ENCODE data around the gene MYH6.
"Not testable (repeated sequence)": the region's sequence is repeated elsewhere in the genome, so short reads cannot be mapped to it uniquely, and the experiment has no call there.

Gene MYH6

DNA sequence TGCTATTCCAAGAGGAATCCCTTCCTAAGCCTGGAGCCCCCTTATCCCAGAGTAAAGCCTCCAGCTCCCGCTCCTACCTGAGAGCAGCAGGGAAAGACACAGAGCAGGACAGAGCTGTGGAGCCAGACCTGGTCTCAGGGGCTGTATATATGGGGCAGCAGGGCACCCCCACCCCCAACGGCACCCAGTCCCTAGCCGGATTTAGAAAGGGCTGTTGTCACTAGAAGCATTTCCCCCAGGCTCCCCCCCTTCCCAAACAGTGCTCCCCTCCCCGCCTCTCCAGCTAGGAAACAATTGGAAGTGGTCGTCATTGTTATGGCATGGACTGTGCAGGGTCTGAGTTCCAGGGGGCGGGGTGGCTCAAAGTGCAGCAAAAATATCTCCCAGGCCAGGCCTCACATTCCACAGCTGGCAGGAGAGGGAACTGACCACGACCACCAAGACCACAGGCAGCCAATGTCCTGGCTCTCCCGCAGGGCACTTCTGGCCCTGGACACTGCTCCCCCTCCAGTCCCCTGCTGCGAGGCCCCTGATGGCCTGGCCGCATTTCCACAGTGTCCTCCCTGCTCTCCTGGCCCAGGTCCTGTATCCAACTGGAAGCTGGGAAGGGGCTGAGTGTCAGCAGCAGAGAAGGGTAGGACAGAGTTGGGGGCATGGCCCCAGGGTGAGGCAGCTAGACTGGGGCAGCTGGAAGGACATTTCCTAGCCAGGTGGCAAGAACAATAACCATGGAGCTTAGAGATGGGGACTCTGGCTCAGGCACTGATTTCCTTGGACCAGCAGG is 27.7 kb upstream of the MYH6 start, which contains the start of gene MYH7:
Gene MYH7, minus strand, starts transcription at position 118 of the 784 bp plus-strand sequence. CDS start 1,928 bp downstream, outside the sequence.
- no peak for FAIRE-seq

GRCh38 chr14:23434488-23435222 is 26.6 kb upstream of the MYH6 start:
- FAIRE-seq, result no peak

DNA sequence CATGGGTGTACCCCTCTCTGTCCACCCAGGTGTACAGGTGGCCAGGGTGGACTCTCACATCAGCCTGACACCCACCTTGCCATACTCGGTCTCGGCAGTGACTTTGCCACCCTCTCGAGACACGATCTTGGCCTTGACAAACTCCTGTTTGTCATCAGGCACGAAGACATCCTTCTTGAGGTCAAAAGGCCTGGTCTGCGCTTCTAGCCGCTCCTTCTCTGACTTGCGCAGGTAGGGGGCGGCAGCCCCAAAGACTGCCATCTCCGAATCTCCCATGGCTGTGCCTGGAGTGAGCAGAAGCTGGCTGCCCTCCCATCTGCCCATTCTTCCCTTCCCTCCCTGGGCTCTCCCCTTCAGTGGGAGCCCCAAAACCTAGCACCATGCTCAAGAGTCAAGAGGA is 25.4 kb upstream of the MYH6 start:
- FAIRE-seq, result no peak

GRCh38 chr14:23432946-23433345 is 24.9 kb upstream of the MYH6 start:
- FAIRE-seq, result no peak

DNA sequence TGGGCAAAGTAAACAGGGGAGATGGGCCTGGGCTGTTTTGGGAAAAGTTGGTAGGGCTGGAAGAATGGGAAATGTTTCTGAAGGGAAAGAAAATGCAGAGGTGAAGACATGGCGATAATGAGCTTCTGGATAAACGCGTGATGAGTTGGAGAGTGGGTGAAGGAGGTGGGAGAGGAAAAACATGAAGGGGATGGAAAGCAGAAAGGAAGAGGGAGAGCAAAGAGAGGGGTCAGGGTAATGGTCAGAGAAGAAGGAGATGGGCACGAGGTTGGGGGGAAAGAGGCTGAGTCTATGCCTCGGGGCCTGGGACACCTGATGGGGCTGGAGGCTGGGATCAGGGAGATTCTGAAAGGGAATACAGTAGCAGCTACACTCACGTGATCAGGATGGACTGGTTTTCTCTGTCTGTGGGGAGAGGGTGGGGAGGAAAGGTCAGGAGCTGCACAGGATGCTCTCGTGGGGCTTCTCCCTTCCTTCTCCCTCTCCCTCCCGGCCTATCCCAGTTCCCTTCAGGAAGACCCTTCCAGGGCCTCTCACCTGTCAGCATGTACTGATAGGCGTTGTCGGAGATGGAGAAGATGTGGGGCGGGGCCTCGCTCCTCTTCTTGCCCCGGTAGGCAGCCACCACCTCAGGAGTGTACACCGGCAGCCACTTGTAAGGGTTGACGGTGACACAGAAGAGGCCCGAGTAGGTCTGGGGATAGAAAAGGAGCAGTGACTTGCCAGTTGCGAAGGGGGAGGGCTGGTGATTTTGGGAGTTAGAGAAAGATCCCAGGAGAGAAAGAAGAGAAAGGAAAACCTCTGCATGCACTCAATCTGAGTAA is 24.2 kb upstream of the MYH6 start:
- no peak for FAIRE-seq

DNA sequence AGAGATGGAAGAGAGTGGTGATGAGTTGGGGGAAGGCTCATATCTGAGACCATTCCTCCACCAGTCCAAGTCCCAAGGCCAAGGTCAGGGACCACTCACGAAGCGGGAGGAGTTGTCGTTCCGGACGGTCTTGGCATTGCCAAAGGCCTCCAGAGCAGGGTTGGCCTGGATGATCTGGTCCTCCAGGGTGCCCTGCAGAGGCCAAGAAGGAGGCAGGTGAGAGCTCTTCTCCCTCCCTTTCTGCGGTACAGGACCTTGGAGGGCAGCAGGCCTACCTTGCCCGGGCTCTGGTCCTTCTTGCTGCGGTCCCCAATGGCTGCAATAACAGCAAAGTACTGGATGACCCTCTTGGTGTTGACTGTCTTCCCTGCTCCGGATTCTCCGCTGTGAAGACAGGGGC is 23.4 kb upstream of the MYH6 start:
- no peak for FAIRE-seq

- FAIRE-seq, result no peak
Measured at GRCh38 chr14:23430723-23431085, 22.6 kb upstream of the MYH6 start.

GRCh38 chr14:23430016-23430722 is 22.1 kb upstream of the MYH6 start:
- no peak for FAIRE-seq

- no peak for FAIRE-seq
Measured at GRCh38 chr14:23428686-23429495, 20.8 kb upstream of the MYH6 start.

- FAIRE-seq, result not testable (repeated sequence)
Measured at GRCh38 chr14:23425798-23426197, 17.7 kb upstream of the MYH6 start.

DNA sequence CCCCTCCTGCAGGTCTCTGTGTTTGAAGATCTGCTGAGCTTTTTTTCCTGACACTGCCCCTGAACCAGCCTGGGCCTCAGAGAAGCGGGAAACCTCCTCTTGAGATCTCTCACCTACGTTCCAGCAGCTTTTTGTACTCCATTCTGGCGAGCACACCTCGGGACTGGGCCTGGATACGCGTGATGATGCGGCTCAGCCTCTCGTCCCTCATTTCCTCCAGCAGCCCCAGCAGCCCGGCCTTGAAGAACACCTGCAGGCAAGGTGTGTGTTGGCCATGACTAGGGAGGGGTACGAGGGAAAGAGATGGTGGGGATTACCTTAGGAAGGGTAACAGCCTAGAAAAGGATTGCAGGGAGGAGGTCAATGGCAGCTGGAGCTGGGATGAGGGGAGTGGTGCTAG is 17.1 kb upstream of the MYH6 start:
- no peak for FAIRE-seq

DNA sequence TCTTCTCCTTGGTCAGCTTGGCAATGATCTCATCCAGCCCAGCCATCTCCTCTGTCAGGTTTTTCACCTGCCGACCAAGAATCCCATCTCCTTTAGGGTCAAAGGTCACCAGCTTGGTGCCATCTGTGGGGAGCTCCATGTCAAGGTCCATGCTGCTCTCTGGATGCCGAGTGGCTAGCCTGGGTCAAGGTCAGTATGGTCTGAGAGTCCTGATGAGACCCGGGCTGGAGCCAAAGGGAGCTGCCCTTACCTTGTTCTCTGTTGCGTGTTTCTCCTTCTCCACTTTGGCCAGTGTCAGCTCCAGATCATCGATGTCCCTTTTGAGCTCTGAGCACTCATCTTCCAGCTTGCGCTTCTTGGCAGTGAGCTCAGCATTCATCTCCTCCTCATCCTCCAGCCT is 15.6 kb upstream of the MYH6 start:
- FAIRE-seq, result no peak

DNA sequence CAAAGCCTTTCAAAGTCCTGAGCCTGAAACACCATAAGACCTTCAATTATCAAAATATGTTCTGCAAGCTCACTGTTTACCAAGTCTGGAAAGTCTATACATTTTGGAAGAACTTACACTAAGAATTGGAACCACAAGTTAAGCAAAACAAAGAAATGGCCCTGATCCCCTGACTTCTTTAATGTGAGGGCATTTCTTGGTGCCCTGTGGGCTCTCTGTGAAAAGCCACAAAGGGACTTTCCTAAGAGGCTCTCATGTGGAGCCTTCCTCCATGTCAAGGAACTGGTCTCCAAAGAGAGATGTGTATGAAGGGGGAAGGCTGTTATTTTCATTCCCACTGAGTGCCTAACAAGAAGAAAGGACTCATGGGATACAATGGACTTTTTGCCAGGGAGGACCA is 13.5 kb upstream of the MYH6 start:
- FAIRE-seq, result no peak

DNA sequence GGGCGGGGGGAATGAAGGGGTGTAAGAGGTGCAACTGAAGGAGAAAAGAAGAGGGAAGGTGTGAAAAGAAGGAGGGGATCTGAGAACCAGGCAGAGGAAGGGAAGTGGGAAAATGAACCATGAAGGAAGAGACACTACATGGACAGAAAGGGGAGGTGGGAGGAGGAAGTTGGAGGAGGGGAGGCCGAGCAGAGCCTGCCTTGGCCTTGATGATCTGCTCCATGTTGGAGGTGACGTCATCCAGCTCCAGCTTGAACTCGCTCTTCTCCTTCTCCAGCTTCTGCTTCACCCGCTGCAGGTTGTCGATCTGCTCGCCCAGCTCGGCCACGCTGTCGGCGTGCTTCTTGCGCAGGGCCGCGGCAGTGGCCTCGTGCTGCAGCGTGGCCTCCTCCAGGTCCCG is 11.6 kb upstream of the MYH6 start:
- not testable (repeated sequence) for FAIRE-seq

GRCh38 chr14:23418021-23418420 is 9.9 kb upstream of the MYH6 start:
- no peak for FAIRE-seq

- not testable (repeated sequence) for FAIRE-seq
Measured at GRCh38 chr14:23417269-23417668, 9.2 kb upstream of the MYH6 start.

DNA sequence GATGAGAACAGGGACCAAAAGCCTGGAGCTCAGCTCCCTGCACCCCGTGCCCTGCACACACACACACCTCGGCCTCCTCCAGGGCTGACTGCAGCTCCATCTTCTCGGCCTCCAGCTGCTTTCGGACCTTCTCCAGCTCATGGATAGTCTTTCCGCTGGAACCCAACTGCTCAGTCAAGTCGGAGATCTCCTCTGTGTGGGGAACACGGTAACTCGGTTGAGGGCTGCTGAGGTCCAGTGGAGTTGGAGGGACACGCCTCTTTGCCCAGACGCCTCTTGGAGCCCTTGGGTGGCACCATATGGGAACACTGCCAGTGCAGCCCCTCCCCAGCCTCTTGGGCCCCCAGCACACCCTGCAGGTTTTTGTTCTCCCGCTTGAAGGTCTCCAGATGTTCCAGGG is 8.7 kb upstream of the MYH6 start:
- FAIRE-seq, result no peak

DNA sequence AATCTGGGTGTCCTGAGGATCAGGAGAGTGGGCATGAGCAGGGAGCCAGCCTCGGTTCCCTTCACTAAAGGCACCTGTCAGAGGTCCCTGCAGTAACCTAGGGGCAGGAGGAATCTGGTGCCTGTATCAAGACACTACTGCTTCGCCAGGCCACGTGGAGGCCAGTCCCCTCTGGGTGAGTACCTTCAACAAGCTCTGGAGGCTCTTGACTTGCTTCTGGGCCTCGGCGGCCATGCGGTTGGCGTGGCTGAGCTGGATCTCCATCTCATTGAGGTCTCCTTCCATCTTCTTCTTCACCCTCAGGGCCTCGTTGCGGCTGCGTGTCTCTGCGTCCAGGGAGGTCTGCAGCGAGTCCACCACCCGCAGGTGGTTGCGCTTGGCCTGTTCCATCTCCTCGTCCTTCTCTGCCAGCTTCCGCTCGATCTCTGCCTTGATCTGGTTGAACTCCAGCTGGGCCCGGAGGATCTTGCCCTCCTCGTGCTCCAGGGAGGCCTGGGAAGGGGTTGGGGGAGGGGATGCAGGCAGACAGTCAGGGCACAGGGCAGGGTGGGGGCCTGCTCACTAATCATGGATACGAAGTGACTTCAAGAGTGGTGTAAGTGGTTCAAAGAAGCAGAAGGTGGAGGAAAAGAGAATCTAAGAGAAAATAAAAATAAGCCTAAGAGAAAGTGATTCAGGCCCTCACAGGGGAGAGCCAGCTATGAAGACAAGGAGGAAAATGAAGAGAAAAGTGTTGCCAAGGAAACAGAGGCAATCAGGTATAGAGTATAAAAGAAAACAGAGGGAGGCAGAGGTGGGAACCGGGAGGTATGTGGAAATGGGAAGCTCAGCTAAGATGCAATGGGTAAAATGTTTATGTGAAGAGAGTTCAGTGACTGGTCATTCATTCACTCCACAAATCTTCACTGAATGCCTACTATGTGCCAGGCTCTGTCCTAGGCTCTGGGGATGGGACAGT is 8.0 kb upstream of the MYH6 start:
- FAIRE-seq, result no peak

GRCh38 chr14:23414906-23415820 is 7.1 kb upstream of the MYH6 start:
- no peak for FAIRE-seq

DNA sequence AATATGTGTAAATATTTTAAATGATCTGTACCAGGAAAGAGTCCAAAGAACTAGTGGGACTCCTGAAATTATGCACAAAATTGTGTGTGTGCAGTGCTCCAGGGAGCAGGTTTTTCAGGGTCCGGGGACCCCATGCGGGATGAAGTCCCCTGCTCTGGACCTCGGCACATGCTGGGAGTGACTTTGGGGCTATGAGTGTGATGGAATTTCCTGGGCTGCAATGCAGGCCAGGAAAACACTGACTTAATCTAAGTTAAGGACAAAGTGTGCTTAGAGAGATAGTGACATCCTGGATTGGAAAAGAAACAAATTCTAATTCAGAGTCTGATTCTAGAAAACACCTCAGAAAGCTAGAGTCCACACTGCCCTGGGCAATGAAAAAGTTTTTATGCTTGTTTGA is 6.2 kb upstream of the MYH6 start:
- no peak for FAIRE-seq

All from G401.6 (cell line).